CD4-positive, alpha-beta memory T cell (primary cell): ENCODE results near the gene CD300LF. TPM values are rescaled to one million over a fixed set of nuclear protein-coding genes. Genes with fewer than 3 reads are reported as not detected.

Experiments used
- CTCF ChIA-PET: fragments of 350-600 bp; sonication (Branson Sonifier 250); formaldehyde crosslinking; loops from one replicate; lab custom pipeline; 2021; ENCODE audit warnings: inconsistent platforms; ENCODE audit not compliant: partially characterized antibody; lab: Charles Lee
- POLR2A ChIA-PET: fragments of 350-600 bp; sonication (Branson Sonifier 250); formaldehyde crosslinking; loops from one replicate; lab custom pipeline; 2021; ENCODE audit not compliant: partially characterized antibody; lab: Charles Lee
- DNase-seq, 5 donors: peaks; one replicate each; pipeline versions ENCODE4 v3.0.0 to v3.0.0-alpha.2; 2020 to 2022; ENCODE audit warnings: mixed read lengths in 1 of 5
- H3K27ac ChIP-seq: one replicate; pipeline ENCODE4 v1.7.0; 2013; ENCODE audit warnings: low read depth, low read length
- H3K27me3 ChIP-seq: 2 replicates; pipeline ENCODE4 v1.7.0; 2013; ENCODE audit warnings: mild to moderate bottlenecking, low read length, moderate library complexity; ENCODE audit not compliant: insufficient read depth
- H3K36me3 ChIP-seq: 2 replicates; pipeline ENCODE4 v1.7.0; 2013; ENCODE audit warnings: mild to moderate bottlenecking, low read length, moderate library complexity; ENCODE audit not compliant: insufficient read depth
- H3K4me1 ChIP-seq: 2 replicates; pipeline ENCODE4 v1.7.0; 2013; ENCODE audit warnings: mild to moderate bottlenecking, low read length, moderate library complexity; ENCODE audit not compliant: insufficient read depth
- H3K4me3 ChIP-seq, 2 donors: one replicate each; pipeline ENCODE4 v1.7.0; 2013; ENCODE audit warnings: low read length in 2 of 2, mild to moderate bottlenecking in 1 of 2
- H3K9me3 ChIP-seq, 2 donors: one replicate each; pipeline ENCODE4 v1.7.0; 2013; ENCODE audit warnings: low read length in 2 of 2, control low read depth in 1 of 2; ENCODE audit not compliant: control insufficient read depth in 1 of 2
- H3K27ac Mint-ChIP-seq, 7 donors: one replicate each; pipeline ENCODE4 v1.8.0; 2020 to 2021; ENCODE audit warnings: mixed read lengths in 7 of 7, mild to moderate bottlenecking in 6 of 7, inconsistent platforms in 3 of 7, moderate library complexity in 3 of 7
- H3K27me3 Mint-ChIP-seq, 2 donors: one replicate each; pipeline ENCODE4 v1.8.0; 2020 to 2021; ENCODE audit warnings: mixed read lengths in 2 of 2
- H3K36me3 Mint-ChIP-seq, 2 donors: one replicate each; pipeline ENCODE4 v1.8.0; 2020 to 2021; ENCODE audit warnings: mixed read lengths in 2 of 2, inconsistent platforms in 1 of 2, mild to moderate bottlenecking in 1 of 2
- H3K4me1 Mint-ChIP-seq, 4 donors: one replicate each; pipeline ENCODE4 v1.8.0; 2020 to 2021; ENCODE audit warnings: mixed read lengths in 4 of 4, mild to moderate bottlenecking in 1 of 4
- H3K4me3 Mint-ChIP-seq, 8 donors: one replicate each; pipeline ENCODE4 v1.8.0; 2020 to 2021; ENCODE audit warnings: mixed read lengths in 8 of 8, mild to moderate bottlenecking in 7 of 8, moderate library complexity in 6 of 8, inconsistent platforms in 3 of 8
- H3K9me3 Mint-ChIP-seq, 8 donors: one replicate each; pipeline ENCODE4 v1.8.0; 2020 to 2021; ENCODE audit warnings: mixed read lengths in 8 of 8, mild to moderate bottlenecking in 5 of 8, inconsistent platforms in 3 of 8, moderate library complexity in 1 of 8
- intact Hi-C: fragments of 100-400 bp; cut with micrococcal nuclease; formaldehyde crosslinking; loops from one replicate; pipeline ENCODE4 v1.15.1; 2023
- polyA plus RNA-seq, 2 donors: library from polyadenylated mRNA; unstranded; fragments of 300-500 nt; fragmentation: Illumina TruSeq; gene quantifications; one replicate each; pipeline ENCODE4 v1.2.3, GENCODE V29; 2021
- total RNA-seq, 2 experiments: library from RNA; stranded (reverse); gene quantifications; one replicate each; pipeline ENCODE4 v1.2.3, GENCODE V29; 2021

The CD300LF gene
- total and polyA plus RNA-seq, 4 experiments from 2014 or later = 0.23 TPM; not detected in 3

- POLR2A ChIA-PET = interaction anchor here (0.6 to 9.1 kb wide), 3 partner anchors 9 to 139 kb away, joined by 3 to 195 read pairs (median 3); partner anchors contain the start of gene NAT9
- H3K27ac ChIP-seq = no peak overlapping the region
- CTCF ChIA-PET = interaction anchor here (5.1 to 6.6 kb wide), 3 partner anchors 12 to 77 kb away, joined by 39 to 326 read pairs (median 58); no protein-coding TSS in a partner anchor
- peaks cover 21 to 36% (median 30%) of the 10 kb centered on the region in 4 donors for H3K4me1 Mint-ChIP-seq
- H3K4me1 ChIP-seq = peaks cover 52% of the 10 kb centered on the region
- no peak overlapping the region for H3K4me3 ChIP-seq
- intact Hi-C loops = loop anchor here (10.0 kb wide), 1 partner anchor 359 kb away; no protein-coding TSS in a partner anchor
- H3K36me3 ChIP-seq = no peaks in the 10 kb centered on the region
- no peaks in the 10 kb centered on the region for H3K9me3 ChIP-seq
- no peaks in the 10 kb centered on the region for H3K27me3 ChIP-seq
- no peak for DNase-seq
- peaks cover 0 to 2% of the 10 kb centered on the region in 2 donors for H3K36me3 Mint-ChIP-seq
- H3K27me3 Mint-ChIP-seq = no peaks in the 10 kb centered on the region
- no peaks in the 10 kb centered on the region for H3K9me3 Mint-ChIP-seq
- H3K27ac Mint-ChIP-seq = peak overlapping the region in 2 of 7 donors; percentile 60 to 88
- peak overlapping the region in 2 of 8 donors; percentile 31 to 39 for H3K4me3 Mint-ChIP-seq
Observed at GRCh38 chr17:74734256-74734655, 21.5 kb upstream of the CD300LF start.

DNA sequence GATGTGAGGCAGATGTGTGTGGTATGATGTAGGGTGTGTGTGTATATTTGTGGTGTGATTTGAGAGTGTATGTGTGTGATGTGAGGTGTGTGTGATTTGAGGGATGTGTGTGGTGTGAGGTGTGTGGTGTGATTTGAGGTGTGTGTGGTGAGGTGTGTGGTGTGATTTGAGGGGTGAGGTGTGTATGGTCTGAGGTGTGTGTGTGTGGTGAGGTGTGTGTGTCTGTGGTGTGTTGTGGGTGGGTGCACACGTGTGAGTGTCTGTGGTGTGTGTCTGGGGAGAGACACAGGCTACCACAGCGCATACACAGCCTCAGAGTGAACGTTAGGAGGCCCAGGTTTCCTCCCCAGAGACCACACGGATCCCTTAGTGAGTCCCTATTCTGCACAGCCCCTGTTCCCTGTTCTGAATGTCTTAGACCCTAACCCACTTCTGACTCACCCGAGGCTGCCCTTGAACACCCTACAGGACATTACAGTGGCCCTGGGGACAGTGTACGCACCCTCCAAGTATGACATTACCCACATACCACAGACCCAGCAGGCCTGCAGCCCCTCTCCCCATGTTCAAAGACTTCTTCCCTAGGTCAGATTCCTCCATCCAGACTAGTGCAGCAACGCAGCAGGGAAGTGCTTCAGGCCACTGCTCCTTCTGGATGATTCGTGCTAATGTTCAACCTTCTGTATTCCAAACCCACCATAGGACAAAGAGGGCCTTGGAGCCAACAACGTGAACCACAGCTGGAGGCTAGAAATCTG, 20.8 kb upstream of the CD300LF start:
- H3K27ac Mint-ChIP-seq = no peak overlapping the region
- H3K9me3 Mint-ChIP-seq = no peaks in the 10 kb centered on the region
- peaks cover 0 to 2% of the 10 kb centered on the region in 2 donors for H3K36me3 Mint-ChIP-seq

DNA sequence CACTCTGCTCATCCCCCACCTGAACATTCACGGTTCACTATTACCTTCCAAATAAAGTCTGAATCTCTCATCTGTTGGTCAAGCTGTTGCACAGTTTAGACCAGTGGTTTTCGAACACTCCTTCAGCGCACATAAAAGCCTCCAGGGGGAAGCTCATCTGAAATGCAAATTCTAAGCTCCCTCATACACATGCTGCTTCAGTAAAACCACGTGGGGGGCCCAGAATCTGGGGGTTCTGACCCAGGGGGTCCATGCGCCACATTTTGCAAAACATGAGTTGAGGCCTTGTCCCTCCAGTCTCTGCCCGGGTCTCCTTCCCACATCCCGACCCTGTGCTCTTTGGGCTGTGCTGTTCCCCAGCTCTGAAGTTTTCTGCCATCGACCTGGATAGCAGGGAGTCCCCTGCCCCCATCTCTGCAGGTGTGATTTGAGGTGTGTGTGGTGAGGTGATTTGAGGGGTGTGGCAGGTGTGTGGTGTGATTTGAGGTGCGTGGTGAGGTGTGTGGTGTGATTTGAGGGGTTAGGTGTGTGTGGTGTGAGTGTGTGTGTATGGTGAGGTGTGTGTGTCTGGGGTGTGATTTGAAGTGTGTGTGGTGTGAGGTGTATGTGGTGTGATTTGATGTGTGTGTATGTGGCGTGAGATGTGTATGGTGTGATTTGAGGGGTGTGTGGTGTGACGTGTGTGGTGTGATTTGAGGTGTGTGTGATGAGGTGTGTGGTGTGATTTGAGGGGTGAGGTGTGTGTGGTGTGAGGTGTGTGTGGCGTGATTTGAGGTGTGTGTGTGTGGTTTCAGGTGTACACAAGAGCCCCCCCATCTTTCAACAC, 19.5 kb upstream of the CD300LF start:
- H3K4me1 Mint-ChIP-seq = peaks cover 6 to 22% (median 19%) of the 10 kb centered on the region in 4 donors
- no peak overlapping the region for H3K4me3 ChIP-seq
- peaks cover 39% of the 10 kb centered on the region for H3K4me1 ChIP-seq
- H3K9me3 Mint-ChIP-seq = no peaks in the 10 kb centered on the region
- no peak for DNase-seq
- H3K36me3 ChIP-seq = no peaks in the 10 kb centered on the region
- ChIA-PET CTCF (interaction anchor here (0.7 to 1.4 kb wide), 3 partner anchors 38 to 75 kb away, joined by 3 to 4 read pairs (median 3); no protein-coding TSS in a partner anchor), POLR2A (no interaction called here)
- no peak overlapping the region for H3K27ac ChIP-seq
- no peak overlapping the region for H3K27ac Mint-ChIP-seq
- intact Hi-C loops = loop anchor here (10.0 kb wide), 1 partner anchor 357 kb away; no protein-coding TSS in a partner anchor
- H3K36me3 Mint-ChIP-seq = no peaks in the 10 kb centered on the region
- no peaks in the 10 kb centered on the region for H3K27me3 ChIP-seq
- H3K9me3 ChIP-seq = no peaks in the 10 kb centered on the region
- no peaks in the 10 kb centered on the region for H3K27me3 Mint-ChIP-seq
- no peak overlapping the region for H3K4me3 Mint-ChIP-seq

More for the DNA sequence above, 20.8 kb upstream of the CD300LF start:
- Mint-ChIP-seq H3K4me1 (peaks cover 14 to 29% (median 24%) of the 10 kb centered on the region in 4 donors), H3K27me3 (no peaks in the 10 kb centered on the region), H3K4me3 (peak overlapping the region in 1 of 8 donors; percentile 31)
- Histone ChIP-seq H3K4me1 (peaks cover 48% of the 10 kb centered on the region), H3K36me3 (no peaks in the 10 kb centered on the region), H3K4me3 (no peak overlapping the region), H3K27me3 (no peaks in the 10 kb centered on the region), H3K9me3 (no peaks in the 10 kb centered on the region), H3K27ac (no peak overlapping the region)
- POLR2A ChIA-PET = interaction anchor here (1.1 kb wide), 1 partner anchor 140 kb away, joined by 3 read pairs; no protein-coding TSS in a partner anchor
- no peak for DNase-seq
- CTCF ChIA-PET = interaction anchor here (6.6 kb wide), 1 partner anchor 76 kb away, joined by 326 read pairs; no protein-coding TSS in a partner anchor
- intact Hi-C loops = loop anchor here (10.0 kb wide), 1 partner anchor 359 kb away; no protein-coding TSS in a partner anchor

DNA sequence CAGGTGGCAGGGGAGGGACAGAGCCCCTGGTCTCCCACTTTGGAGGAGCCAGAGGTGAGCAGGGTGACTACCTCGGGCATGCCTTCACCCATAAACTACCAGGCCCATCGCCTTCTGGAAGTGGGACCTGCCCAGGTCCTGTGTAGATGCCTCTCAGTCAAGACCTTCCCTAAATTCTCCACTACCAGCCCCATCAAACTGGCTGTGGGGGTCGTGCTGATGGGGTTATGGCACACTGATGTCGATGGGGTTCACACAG, 18.6 kb upstream of the CD300LF start:
- no peaks in the 10 kb centered on the region for H3K36me3 ChIP-seq
- H3K36me3 Mint-ChIP-seq = no peaks in the 10 kb centered on the region
- H3K27ac ChIP-seq = no peak overlapping the region
- no peak overlapping the region for H3K4me3 ChIP-seq
- peaks cover 3 to 19% (median 15%) of the 10 kb centered on the region in 4 donors for H3K4me1 Mint-ChIP-seq
- H3K27me3 ChIP-seq = no peaks in the 10 kb centered on the region
- ChIA-PET POLR2A (interaction anchor here (1.0 to 1.8 kb wide), 3 partner anchors 11 to 20 kb away, joined by 5 to 7 read pairs (median 6); no protein-coding TSS in a partner anchor), CTCF (interaction anchor here (1.4 to 2.6 kb wide), 2 partner anchors 40 to 74 kb away, joined by 4 to 10 read pairs; no protein-coding TSS in a partner anchor)
- H3K27me3 Mint-ChIP-seq = no peaks in the 10 kb centered on the region
- no peak for DNase-seq
- H3K4me3 Mint-ChIP-seq = no peak overlapping the region
- no peaks in the 10 kb centered on the region for H3K9me3 Mint-ChIP-seq
- H3K9me3 ChIP-seq = no peaks in the 10 kb centered on the region
- intact Hi-C loops = loop anchor here (10.0 kb wide), 1 partner anchor 356 kb away; no protein-coding TSS in a partner anchor
- peaks cover 34% of the 10 kb centered on the region for H3K4me1 ChIP-seq
- H3K27ac Mint-ChIP-seq = no peak overlapping the region

- intact Hi-C loops = loop anchor here (10.0 kb wide), 1 partner anchor 356 kb away; no protein-coding TSS in a partner anchor
- peaks cover 32% of the 10 kb centered on the region for H3K4me1 ChIP-seq
- H3K4me3 Mint-ChIP-seq = peak overlapping the region in 7 of 8 donors; percentile 11 to 80 (median 43)
- H3K9me3 ChIP-seq = no peaks in the 10 kb centered on the region
- ChIA-PET CTCF (interaction anchor here (1.3 to 2.6 kb wide), 2 partner anchors 15 to 73 kb away, joined by 4 to 10 read pairs; no protein-coding TSS in a partner anchor), POLR2A (interaction anchor here (1.0 to 1.8 kb wide), 3 partner anchors 11 to 21 kb away, joined by 5 to 7 read pairs (median 6); no protein-coding TSS in a partner anchor)
- H3K27ac ChIP-seq = no peak overlapping the region
- H3K4me1 Mint-ChIP-seq = peaks cover 0 to 17% (median 12%) of the 10 kb centered on the region in 4 donors
- no peaks in the 10 kb centered on the region for H3K27me3 ChIP-seq
- peak overlapping the region in 3 of 7 donors; percentile 26 to 74 (median 42) for H3K27ac Mint-ChIP-seq
- no peaks in the 10 kb centered on the region for H3K36me3 Mint-ChIP-seq
- H3K9me3 Mint-ChIP-seq = no peaks in the 10 kb centered on the region
- DNase-seq = peak in 4 of 5 donors; percentile 60 to 83 (median 67)
- H3K36me3 ChIP-seq = no peaks in the 10 kb centered on the region
- H3K27me3 Mint-ChIP-seq = no peaks in the 10 kb centered on the region
- H3K4me3 ChIP-seq = no peak overlapping the region
Observed at GRCh38 chr17:74730491-74731346, 18.0 kb upstream of the CD300LF start.

DNA sequence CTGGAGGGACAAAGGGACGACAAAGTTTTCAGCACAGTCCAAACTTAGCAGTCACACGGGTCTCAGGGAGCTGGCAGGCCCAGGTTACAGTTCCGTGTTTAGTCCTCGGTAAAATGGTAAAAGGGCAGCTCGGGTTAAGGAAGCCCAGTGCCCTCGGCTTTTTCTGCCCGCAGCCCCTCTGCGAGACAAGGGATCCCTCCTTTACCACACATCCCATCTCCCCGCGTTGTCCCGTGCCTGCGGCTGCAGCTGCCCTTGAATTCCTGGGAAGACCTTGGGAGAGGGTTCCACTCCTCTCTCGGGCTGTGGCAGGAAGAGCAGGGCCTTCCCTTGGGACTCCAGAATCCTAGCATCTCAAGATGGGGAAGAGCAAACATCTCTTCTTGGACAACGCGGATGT, 17.1 kb upstream of the CD300LF start:
- DNase-seq = no peak
- POLR2A ChIA-PET = interaction anchor here (0.7 to 1.8 kb wide), 5 partner anchors 8 to 30 kb away, joined by 3 to 6 read pairs (median 4); no protein-coding TSS in a partner anchor
- H3K36me3 ChIP-seq = no peaks in the 10 kb centered on the region
- H3K4me3 Mint-ChIP-seq = peak overlapping the region in 2 of 8 donors; percentile 45 to 46
- H3K9me3 ChIP-seq = no peaks in the 10 kb centered on the region
- CTCF ChIA-PET = interaction anchor here (1.3 to 2.6 kb wide), 2 partner anchors 16 to 73 kb away, joined by 4 to 10 read pairs; no protein-coding TSS in a partner anchor
- no peaks in the 10 kb centered on the region for H3K9me3 Mint-ChIP-seq
- H3K27ac ChIP-seq = no peak overlapping the region
- intact Hi-C loops = loop anchor here (10.0 kb wide), 1 partner anchor 355 kb away; no protein-coding TSS in a partner anchor
- H3K4me1 ChIP-seq = peaks cover 32% of the 10 kb centered on the region
- no peaks in the 10 kb centered on the region for H3K27me3 ChIP-seq
- H3K4me3 ChIP-seq = no peak overlapping the region
- peak overlapping the region in 3 of 7 donors; percentile 31 to 68 (median 52) for H3K27ac Mint-ChIP-seq
- H3K27me3 Mint-ChIP-seq = no peaks in the 10 kb centered on the region
- no peaks in the 10 kb centered on the region for H3K36me3 Mint-ChIP-seq
- H3K4me1 Mint-ChIP-seq = peaks cover 0 to 17% (median 12%) of the 10 kb centered on the region in 4 donors
